Effector CD4-positive, alpha-beta T cell (primary cell): ENCODE measurements around the gene MBNL2.

Experiments
- DNase-seq: peaks from one replicate; pipeline ENCODE4 v3.0.0-alpha.2; 2020

MBNL2 gene

DNA sequence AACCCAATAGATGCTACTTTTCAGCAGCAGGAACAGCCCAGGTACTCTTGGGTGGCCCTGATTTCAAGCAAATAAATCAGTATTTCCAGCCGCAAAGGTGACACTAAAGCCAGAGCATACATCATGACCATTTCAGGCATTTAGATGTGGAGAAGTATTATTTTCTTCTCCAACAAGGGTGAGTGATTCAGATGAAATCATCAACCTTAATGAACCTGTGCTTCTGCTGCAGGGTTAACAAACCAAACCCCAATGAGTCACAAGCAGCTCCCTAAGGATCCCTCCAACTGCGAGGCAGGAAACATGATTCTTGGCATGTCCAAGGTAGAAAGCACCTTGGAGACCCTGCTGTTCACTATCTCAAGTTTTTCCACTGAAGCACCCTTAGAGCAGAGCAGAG is 32.7 kb downstream of the MBNL2 start:
- no peak for DNase-seq

DNA sequence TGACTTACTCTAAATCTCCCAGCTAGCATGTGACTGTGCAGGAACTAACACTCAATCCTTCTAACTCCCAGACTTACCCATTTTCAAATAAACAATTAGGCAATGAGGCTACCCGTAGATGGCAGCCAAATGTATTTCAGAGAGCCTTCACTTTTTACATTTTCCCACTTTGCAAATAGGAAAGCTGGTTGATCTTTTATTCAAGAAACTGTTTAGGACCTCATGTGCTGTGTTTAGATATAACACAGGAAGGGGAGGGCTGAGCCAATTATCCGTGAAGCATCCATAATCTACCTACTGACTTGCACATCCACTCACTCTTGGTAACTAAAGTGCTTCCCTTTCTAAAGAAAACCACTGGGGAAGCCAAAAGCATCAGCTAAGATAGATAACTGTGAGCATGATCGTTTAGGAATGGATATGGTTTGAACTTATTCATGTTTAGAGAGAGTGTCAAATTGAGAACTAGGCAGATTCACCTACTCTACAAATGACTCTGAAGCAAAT is 33.4 kb downstream of the MBNL2 start:
- no peak for DNase-seq

DNA sequence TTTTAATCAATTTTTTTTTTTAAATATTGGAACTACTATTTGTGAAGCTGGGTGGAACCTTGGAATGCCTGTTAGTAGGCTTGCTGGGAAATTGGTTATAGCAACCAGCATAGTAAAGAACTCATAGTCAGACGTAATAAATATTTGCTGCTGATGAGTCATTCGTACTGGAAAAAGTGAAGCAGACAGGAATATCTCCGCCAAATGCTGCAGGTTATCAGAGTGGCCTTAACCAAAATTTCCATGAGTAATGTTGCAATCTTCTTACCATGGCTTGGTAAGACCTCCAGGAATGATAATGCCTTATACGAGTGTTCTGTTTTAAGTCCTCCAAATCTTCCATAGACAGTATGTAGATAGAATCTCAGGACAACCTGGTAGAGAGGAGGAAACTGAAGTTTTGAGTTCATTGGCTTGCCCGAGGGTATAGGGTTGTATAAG is 34.2 kb downstream of the MBNL2 start:
- no peak for DNase-seq

DNA sequence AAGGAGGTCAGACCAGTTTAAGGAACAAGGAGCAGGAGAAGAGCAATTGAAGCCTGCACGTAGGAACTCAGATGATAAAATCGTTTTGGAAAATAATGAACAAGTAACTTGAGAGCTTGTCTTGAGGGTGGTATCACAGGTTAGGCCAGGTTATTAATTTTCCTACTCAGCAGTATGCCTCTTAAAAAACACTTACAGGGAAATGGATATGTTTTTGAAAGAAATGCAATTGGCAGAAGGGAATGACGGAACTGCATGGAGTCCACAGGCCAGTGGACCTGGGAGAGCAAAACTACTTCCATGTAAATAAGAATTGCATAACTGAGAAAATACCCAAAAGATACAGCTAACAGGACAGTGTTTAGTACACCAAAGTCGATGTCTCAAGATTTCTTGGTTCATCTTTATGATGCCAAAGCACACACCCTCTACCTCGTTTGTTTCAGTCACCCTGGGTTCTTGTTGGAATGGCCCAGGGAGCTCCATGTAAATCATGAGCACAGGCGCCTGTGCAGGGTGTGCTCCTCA is 35.2 kb downstream of the MBNL2 start:
- no peak for DNase-seq

DNA sequence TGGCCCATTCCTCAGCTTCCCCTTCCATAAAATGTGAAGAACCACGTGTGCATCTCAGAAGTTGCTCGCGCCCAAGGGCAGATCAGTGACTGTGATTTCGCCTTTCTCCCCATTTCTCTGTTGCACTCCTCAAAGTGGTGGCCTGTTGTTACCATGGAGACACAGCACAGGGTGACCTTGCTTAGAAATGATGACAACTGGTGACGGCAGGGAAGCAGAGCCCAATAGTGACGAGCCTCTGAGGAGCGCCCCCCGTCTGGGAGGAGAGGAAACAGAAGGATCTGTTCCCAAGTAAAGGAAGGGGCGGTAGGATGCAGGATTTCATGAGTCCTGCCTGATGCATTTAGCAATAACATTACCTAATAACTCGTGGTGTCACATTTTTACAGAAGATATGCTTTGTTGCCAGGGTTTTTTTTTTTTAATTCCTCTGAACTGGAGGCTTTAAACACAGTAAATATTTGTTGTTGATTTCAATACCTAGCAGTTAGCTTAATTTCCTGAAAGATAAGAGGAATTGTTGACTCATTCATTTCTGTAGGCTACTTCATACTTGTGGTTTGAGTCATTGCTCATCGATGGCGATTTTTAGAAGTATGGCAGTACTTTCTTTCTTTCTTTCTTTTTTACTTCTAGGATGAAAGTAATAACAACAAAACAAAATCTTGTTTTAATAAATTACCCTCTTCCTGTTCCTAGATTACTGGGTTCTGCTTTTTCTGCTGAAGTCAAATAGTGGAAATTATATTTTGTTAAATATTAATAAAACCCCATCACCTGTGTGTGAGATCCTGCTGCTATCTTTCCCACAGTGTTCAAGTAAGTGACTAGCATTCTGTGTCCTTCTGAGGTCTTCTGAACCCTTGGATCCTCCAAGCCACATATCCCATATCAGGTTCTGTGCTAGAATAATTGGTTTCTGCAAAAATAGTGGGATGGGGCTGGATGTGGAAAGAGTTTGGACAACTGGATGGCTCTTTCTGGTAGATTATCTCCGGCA is 36.0 kb downstream of the MBNL2 start:
- no peak for DNase-seq

DNA sequence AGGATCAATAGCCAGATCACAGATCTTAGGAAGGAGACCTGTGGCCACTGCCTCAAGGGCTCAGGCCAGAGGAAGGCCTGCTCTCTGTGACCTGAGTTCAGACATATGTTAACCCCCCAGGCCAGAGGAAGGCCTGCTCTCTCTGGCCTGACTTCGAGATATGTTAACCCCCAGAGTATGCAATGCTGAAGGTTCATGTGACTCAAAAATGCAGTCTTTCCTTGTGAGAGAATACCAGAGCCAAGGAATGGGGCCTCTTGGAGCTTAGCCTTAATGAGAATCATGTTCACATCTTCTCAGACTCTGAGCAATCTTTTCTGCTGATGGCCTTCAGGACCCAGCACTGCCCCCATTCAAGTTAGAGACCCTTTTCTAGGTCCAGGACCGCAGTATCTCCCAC is 36.7 kb downstream of the MBNL2 start:
- DNase-seq, result no peak

GRCh38 chr13:97259410-97259797 is 37.3 kb downstream of the MBNL2 start:
- no peak for DNase-seq

GRCh38 chr13:97259798-97260714 is 37.9 kb downstream of the MBNL2 start:
- DNase-seq, result no peak

GRCh38 chr13:97261254-97262005 is 39.3 kb downstream of the MBNL2 start:
- no peak for DNase-seq

DNA sequence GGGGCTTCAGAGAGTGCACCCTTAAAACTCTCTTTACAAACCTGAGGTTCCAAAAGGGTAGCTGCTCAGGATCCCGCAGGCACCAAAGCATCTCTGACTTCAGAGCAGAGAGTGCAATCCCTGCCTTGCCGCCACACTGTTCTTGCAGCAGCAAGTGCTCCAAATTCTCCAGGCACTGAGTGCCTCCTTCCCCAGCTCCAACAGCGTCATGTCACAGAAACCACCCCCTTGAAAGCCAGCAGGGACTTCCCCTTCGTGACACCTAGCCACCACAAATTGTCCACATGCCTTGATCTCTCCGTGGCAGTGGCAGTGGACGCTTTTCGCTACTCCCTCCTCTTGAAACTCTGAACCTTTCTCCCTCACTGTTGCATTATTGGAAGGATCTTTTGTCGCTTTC is 39.9 kb downstream of the MBNL2 start:
- no peak for DNase-seq

- no peak for DNase-seq
Measured at GRCh38 chr13:97263160-97263559, 41.0 kb downstream of the MBNL2 start.

- DNase-seq, result no peak
Measured at GRCh38 chr13:97264663-97265062, 42.5 kb downstream of the MBNL2 start.

GRCh38 chr13:97266332-97266731 is 44.2 kb downstream of the MBNL2 start:
- no peak for DNase-seq

DNA sequence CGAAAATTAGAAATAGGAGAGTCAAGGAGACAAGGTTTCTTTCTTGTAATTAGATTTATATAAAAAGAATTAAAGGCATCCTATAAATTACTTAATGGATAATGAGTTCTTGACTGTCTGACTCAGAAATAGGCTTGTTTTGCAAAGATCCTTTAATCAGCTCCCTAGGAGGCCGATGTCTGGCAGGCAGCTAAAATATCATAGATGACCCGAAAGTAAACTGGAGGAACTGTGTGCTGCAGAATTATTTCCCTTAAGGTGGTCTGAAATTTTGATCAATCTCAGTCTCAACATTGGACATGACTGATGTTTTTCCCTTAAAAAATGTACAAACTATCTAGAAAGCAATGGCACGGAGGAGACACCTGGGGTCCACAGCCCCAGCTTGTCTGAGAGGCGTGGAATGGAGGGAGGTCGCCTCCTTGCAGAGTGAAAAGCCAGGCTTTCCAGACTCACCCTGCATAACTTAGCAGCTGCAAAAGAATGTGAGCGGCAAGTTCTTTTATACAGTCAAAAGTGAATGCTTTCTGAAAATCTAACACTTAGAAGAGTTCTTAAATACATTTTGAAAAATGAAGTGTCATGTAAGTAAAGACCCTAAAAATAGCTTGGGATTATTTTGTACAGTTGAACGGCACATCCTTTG is 44.8 kb downstream of the MBNL2 start:
- DNase-seq, result no peak

GRCh38 chr13:97267418-97268059 is 45.4 kb downstream of the MBNL2 start:
- DNase-seq, result no peak

DNA sequence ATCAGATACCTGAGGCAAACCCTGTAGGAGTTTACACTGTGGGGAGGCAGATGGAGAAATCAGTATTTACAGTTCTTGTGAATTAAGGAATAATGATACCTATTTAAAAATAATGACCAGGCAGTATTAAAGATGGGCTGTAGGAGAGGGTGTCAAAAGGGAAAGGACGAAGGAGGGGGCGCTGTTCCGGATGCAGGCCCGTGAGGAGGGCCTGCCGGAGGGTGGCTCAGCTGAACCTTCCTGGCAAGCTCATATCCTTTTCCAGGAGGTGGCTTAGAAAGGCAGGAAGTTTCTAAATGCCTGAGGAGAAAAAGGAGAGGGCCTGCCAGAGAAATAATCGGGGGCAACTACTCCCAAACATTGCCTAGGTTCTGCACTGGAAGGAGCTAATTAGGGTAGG is 46.6 kb downstream of the MBNL2 start:
- no peak for DNase-seq

DNA sequence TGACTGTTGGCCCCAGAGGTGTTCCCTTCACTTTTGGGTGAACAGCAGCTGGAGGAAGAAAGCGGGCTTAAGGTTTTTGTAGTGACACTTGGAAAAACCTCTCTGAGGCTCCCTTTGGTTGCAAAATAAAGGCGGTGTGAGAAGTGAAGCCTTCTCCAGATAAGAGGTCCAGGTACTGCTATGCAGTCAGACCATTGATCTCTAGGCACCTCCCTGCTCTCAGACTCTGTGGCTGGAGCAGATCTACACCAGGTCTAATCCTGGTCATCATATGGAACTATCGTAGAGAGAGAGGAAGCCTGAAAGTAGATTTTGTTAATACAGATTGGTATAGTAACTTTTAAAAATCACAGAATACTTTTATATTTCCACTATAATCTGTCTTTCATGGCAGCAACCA is 47.5 kb downstream of the MBNL2 start:
- no peak for DNase-seq

DNA sequence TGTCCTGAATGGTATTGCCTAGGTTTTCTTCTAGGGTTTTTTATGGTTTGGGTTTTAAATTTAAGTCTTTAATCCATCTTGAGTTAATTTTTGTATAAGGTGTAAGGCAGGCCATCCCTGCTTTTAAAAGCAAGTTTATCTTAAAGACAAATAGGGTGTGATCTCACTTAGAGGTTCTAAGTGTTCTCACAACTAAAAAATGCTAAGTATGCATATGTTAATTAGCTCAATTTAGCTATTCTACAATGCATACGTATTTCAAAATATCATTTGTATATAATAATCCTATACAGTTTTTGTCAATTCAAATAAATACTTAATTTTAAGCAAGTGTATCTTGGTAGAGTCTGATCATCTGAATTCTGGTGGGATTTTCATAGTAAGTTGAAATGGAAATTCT is 50.4 kb downstream of the MBNL2 start:
- no peak for DNase-seq

DNA sequence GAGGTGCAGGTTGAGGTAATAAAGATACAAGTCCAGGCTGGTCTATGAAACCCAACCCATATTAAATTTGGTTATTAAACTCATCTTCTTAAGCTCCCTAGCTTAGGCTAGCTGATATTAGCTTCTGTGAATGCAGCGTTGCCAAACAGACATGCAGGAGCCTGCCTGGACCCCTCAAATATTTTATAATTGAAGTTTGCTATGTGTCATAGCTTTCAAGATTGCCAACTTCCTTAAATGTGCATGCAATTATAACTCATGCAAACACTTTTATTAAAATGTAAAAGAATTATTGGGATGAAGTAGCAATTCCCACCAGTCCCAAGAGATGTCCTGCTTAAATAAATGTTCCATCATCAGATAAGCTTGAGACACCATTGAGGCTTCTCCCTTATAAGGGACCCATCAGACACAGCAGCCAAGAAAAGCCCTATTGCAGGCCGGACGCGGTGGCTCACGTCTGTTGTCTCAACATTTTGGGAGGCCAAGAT is 51.3 kb downstream of the MBNL2 start:
- DNase-seq, result no peak

- no peak for DNase-seq
Measured at GRCh38 chr13:97274829-97275649, 52.9 kb downstream of the MBNL2 start.
